Endothelial cell of umbilical vein (primary cell): Measurements from ENCODE around the gene ENG. TPM values are rescaled to one million over a fixed set of nuclear protein-coding genes. Genes with fewer than 3 reads are reported as not detected.

ENCODE experiments used
- BruUV-seq: library from RNA; stranded (reverse); fragments of 400-500 nt; replicated peaks from 2 replicates; lab custom pipeline; 2021; lab: Mats Ljungman, UMichigan
- CTCF ChIA-PET: fragments of 300-600, 350-600 bp; sonication (Branson Sonifier 250); formaldehyde crosslinking; loops from one replicate; lab custom pipeline; 2021; ENCODE audit warnings: antibody characterized with exemption, inconsistent platforms; lab: Charles Lee
- POLR2A ChIA-PET: fragments of 300-600, 350-600 bp; sonication (Branson Sonifier 250); formaldehyde crosslinking; loops from one replicate; lab custom pipeline; 2021; ENCODE audit warnings: antibody characterized with exemption, inconsistent platforms; lab: Charles Lee
- DNase-seq: peaks from one replicate; pipeline ENCODE4 v3.0.0-alpha.2; 2011; ENCODE audit warnings: low read depth, low spot score
- FAIRE-seq: peaks from 2 replicates; lab custom pipeline; 2011; peaks lifted over from hg19 to GRCh38; lab: Jason Lieb, UNC
- H2AFZ ChIP-seq: 2 replicates; pipeline ENCODE4 v1.6.0; 2012; ENCODE audit warnings: low read depth, low read length, control low read depth, inconsistent platforms
- H3K27ac ChIP-seq: 2 replicates; pipeline ENCODE4 v1.5.1; 2011; ENCODE audit warnings: low read depth, mild to moderate bottlenecking, control low read depth, low read length, moderate library complexity; ENCODE audit not compliant: insufficient read depth
- H3K27me3 ChIP-seq, 2 experiments: 2 replicates each; pipeline versions ENCODE4 v1.6.0 to v1.6.1; 2011; ENCODE audit warnings: low read length in 2 of 2, mixed read lengths in 1 of 2; ENCODE audit not compliant: control insufficient read depth in 2 of 2, insufficient read depth in 2 of 2
- H3K36me3 ChIP-seq, 2 experiments: 2 replicates in 1 of 2; 3 replicates in 1 of 2; pipeline ENCODE4 v1.5.1; 2011; ENCODE audit warnings: low read length in 2 of 2, mild to moderate bottlenecking in 1 of 2, moderate library complexity in 1 of 2; ENCODE audit not compliant: control insufficient read depth in 2 of 2, insufficient read depth in 2 of 2; ENCODE audit errors: extremely low read depth in 1 of 2
- H3K4me1 ChIP-seq: 3 replicates; pipeline ENCODE4 v1.5.1; 2011; ENCODE audit warnings: mild to moderate bottlenecking, low read length; ENCODE audit not compliant: control insufficient read depth, insufficient read depth; ENCODE audit errors: extremely low read depth
- H3K4me2 ChIP-seq: 2 replicates; pipeline ENCODE4 v1.6.1; 2011; ENCODE audit warnings: low read length, control low read depth, mixed read lengths; ENCODE audit not compliant: insufficient read depth
- H3K4me3 ChIP-seq, 3 experiments: fragments of 200-600 bp in 1 of 3; sonication (generic), shearing (Covaris generic) in 1 of 3; replicated peaks in 1 of 3; 2 replicates each; pipeline ENCODE4 v1.5.1; 2011 to 2016; ENCODE audit warnings: control low read depth in 3 of 3, low read length in 3 of 3, mild to moderate bottlenecking in 2 of 3, inconsistent platforms in 1 of 3, low read depth in 1 of 3, moderate library complexity in 1 of 3; ENCODE audit not compliant: insufficient read depth in 1 of 3
- H3K79me2 ChIP-seq: 2 replicates; pipeline ENCODE4 v1.6.0; 2012; ENCODE audit warnings: low read length, inconsistent platforms; ENCODE audit not compliant: control insufficient read depth, insufficient read depth
- H3K9ac ChIP-seq: replicated peaks from 2 replicates; pipeline ENCODE3; 2011; ENCODE audit warnings: low read length, control low read depth; ENCODE audit not compliant: insufficient read depth; ENCODE audit errors: extremely low read depth
- H3K9me1 ChIP-seq: replicated peaks from 3 replicates; pipeline ENCODE4 v1.6.0; 2011; ENCODE audit warnings: mild to moderate bottlenecking, low read length; ENCODE audit not compliant: control insufficient read depth, insufficient read depth; ENCODE audit errors: extremely low read depth
- H3K9me3 ChIP-seq: replicated peaks from 2 replicates; pipeline ENCODE4 v1.5.1; 2012; ENCODE audit warnings: low read length, inconsistent platforms; ENCODE audit not compliant: control insufficient read depth, insufficient read depth
- H4K20me1 ChIP-seq: replicated peaks from 2 replicates; pipeline ENCODE3; 2011; ENCODE audit warnings: mild to moderate bottlenecking, low read length; ENCODE audit not compliant: control insufficient read depth, insufficient read depth; ENCODE audit errors: extremely low read depth
- EZH2 ChIP-seq: IDR thresholded peaks from 2 replicates; pipeline ENCODE4 v1.6.1; 2012; ENCODE audit warnings: borderline replicate concordance, low read depth, mild to moderate bottlenecking, moderate library complexity, low read length, inconsistent platforms; ENCODE audit not compliant: severe bottlenecking
- FOS ChIP-seq: IDR thresholded peaks from 2 replicates; pipeline ENCODE4 v1.6.1; 2011; ENCODE audit warnings: mild to moderate bottlenecking, low read length, moderate library complexity, borderline replicate concordance; ENCODE audit not compliant: insufficient read depth
- GATA2 ChIP-seq: IDR thresholded peaks from 2 replicates; pipeline ENCODE4 v1.7.0; 2011; ENCODE audit warnings: low read depth, mild to moderate bottlenecking, moderate library complexity, mixed read lengths, low read length; ENCODE audit not compliant: insufficient read length, insufficient read depth
- JUN ChIP-seq: IDR thresholded peaks from 2 replicates; pipeline ENCODE4 v1.6.1; 2011; ENCODE audit warnings: borderline replicate concordance, low read depth; ENCODE audit not compliant: insufficient read length, insufficient read depth
- MYC ChIP-seq: IDR thresholded peaks from one replicate; pipeline ENCODE4 v1.6.1; 2011; ENCODE audit warnings: mild to moderate bottlenecking, low read depth, low read length
- POLR2A ChIP-seq: IDR thresholded peaks from 2 replicates; pipeline ENCODE4 v1.6.1; 2012; ENCODE audit warnings: low read depth, mild to moderate bottlenecking, control low read depth, low read length
- POLR2AphosphoS5 ChIP-seq: IDR thresholded peaks from 2 replicates; pipeline ENCODE4 v1.6.1; 2012; ENCODE audit warnings: low read depth, mild to moderate bottlenecking, control low read depth, low read length, moderate library complexity; ENCODE audit not compliant: insufficient read depth
- dilution Hi-C: fragments of 300-500 bp; cut with MboI; formaldehyde crosslinking; loops from one replicate; pipeline ENCODE4 v1.15.0; 2019; ENCODE audit warnings: low sequenced_read_pairs; ENCODE audit not compliant: extremely low pct_ligation_motif_present
- intact Hi-C: fragments of 100-400 bp; cut with micrococcal nuclease; formaldehyde crosslinking; loops from one replicate; pipeline ENCODE4 v1.10.0; 2022
- polyA plus RNA-seq, 4 experiments: library from polyadenylated mRNA; depleted of rRNA in 3 of 4; stranded (reverse) in 3 of 4; unstranded in 1 of 4; fragments of >200 nt; gene quantifications; 2 replicates each; pipeline versions ENCODE4 v1.2.1 to v1.2.3, GENCODE V29; 2011 to 2012; ENCODE audit warnings: missing spikeins in 1 of 4
- total RNA-seq: library from RNA; stranded (reverse); gene quantifications from 2 replicates; pipeline ENCODE4 v1.2.3, GENCODE V29; 2021
- TF ChIP-seq, protein P1 (sequence below): IDR thresholded peaks from 2 replicates; pipeline ENCODE4 v1.6.1; 2011; ENCODE audit not compliant: insufficient read depth, insufficient read length
- TF ChIP-seq, protein P2 (sequence below), 2 donors: IDR thresholded peaks; 1 replicate in 1 of 2; 2 replicates in 1 of 2; pipeline ENCODE4 v1.5.1; 2011; ENCODE audit warnings: low read length in 2 of 2, mild to moderate bottlenecking in 2 of 2, moderate library complexity in 2 of 2, control low read depth in 1 of 2, inconsistent platforms in 1 of 2, low read depth in 1 of 2; ENCODE audit not compliant: insufficient read depth in 1 of 2; ENCODE audit errors: extremely low read depth in 1 of 2

ENG gene
- total and polyA plus RNA-seq, 2 donors (not counting 3 experiments of a cell fraction or from before 2014, with no cell fraction given), result 338 to 728 TPM

DNA sequence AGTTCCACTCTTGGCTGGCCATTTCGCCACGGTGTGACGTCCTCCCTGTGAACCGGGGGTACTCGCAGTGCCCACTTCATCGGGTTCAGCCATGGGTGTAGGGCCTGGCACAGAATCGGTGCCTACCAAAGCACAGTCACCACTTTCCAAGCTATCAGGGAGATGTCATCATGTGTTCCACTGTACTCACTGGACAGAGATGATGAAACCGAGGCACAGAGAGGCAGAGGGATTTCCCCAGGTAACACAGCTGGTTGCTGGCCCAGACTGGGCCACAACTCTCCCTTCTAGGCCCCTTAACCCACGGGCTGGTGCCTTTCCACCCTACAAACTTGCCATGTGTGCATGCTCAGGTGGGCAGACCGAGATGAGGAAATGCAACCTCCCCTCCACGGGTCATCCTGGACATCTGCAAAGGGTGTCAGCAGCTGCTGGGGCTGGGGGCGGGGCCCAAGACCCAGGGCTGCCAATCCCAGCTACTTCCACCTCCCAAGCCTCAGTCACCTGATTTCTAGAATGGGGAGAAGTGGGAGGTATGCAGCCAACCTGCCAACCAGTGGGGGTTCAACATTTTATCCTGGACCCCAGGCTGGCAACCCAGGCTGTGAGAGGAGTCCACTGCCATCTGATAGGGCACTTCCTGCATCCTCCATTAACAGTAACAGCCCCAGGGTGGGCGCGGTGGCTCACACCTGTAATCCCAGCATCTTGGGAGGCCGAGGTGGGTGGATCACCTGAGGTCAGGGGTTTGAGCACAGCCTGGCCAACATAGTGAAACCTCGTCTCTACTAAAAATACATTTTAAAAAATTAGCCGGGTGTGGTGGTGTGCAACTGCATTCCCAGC, 75.1 kb downstream of the ENG start:
- no peaks in the 10 kb centered on the region for H3K79me2 ChIP-seq
- FAIRE-seq, result no peak
- no peak for DNase-seq
- H3K4me2 ChIP-seq, result no peak overlapping the region
- no peaks in the 10 kb centered on the region for H3K36me3 ChIP-seq
- CTCF ChIA-PET, result interaction anchor here (0.9 to 8.8 kb wide), 3 partner anchors 13 to 45 kb away, joined by 6 to 167 read pairs (median 6); partner anchors contain the start of gene TOR2A
- TF ChIP-seq FOS, result no peak
- no peak for TF ChIP-seq POLR2A
- no peak for TF ChIP-seq EZH2
- TF ChIP-seq POLR2AphosphoS5, result no peak
- no peaks in the 10 kb centered on the region for H3K27me3 ChIP-seq
- intact Hi-C loops, result no loop called here
- peaks cover 30% of the 10 kb centered on the region for H3K4me1 ChIP-seq
- H3K9me1 ChIP-seq, result no peaks in the 10 kb centered on the region
- no peak overlapping the region for H3K27ac ChIP-seq
- no TSS peak for BruUV-seq
- H3K9me3 ChIP-seq, result no peaks in the 10 kb centered on the region
- H4K20me1 ChIP-seq, result no peaks in the 10 kb centered on the region
- no peak overlapping the region for H3K9ac ChIP-seq
- H2AFZ ChIP-seq, result no peak overlapping the region
- POLR2A ChIA-PET, result no interaction called here
- no peak overlapping the region for H3K4me3 ChIP-seq
- dilution Hi-C loops, result no loop called here

DNA sequence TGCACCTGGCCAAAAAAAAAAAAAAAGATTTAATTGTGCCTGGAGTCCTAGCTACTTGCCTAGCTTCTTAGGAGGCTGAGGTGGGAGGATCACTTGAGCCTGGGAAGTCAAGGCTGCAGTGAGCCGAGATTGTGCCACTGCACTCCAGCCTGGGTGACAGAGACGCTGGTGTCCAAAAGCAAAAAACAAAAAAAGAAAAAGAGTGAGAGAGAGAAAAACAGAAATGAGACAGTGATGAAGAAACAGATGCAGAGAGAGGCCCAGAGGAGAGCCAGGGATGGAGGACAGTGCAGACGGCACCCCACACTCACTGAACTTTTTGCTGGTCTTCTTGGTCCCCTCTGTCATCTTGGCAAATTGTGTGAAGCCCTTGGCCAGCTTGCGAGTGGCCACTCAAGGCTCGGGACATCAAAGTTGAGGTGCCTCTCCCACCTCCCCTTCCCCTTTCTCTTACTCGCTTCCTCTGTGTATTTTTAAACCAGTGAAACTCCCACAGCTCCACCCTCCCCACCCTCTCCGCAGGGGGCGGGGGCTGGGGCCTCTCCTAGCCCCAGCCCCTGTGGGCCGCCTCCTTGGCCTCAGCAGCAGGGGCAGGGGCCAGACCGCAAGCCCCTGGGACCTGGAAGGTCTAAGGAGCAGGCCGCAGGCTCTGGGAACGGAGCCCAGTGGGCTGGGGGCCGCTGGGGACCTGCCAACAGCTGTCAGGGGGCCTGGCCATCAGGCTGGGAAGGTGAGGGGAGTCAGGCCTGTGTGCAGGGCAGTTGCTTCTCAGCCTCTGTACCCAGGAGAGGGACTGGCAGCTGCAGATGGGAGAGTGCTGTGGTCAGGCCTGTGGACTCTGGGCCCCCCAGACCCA, 76.0 kb downstream of the ENG start, which contains the start of gene SH2D3C:
TSS of gene SH2D3C (minus strand) at position 387 of the 856 bp plus-strand sequence. CDS start at position 348, 39 bp downstream.
- H3K4me2 ChIP-seq, result no peak within 1 kb of the TSS
- FAIRE-seq (no peak), DNase-seq (no peak)
- BruUV-seq, result no TSS peak
- CTCF ChIA-PET, result interaction anchor here (0.9 to 8.8 kb wide), 2 partner anchors 12 to 44 kb away, joined by 6 to 167 read pairs; partner anchors contain the start of gene TOR2A
- no peak within 1 kb of the TSS for H2AFZ ChIP-seq
- TF ChIP-seq EZH2 (no peak), GATA2 (no peak), POLR2AphosphoS5 (no peak), MYC (no peak), POLR2A (no peak), FOS (no peak), JUN (no peak)
- TF ChIP-seq, protein P1, sequence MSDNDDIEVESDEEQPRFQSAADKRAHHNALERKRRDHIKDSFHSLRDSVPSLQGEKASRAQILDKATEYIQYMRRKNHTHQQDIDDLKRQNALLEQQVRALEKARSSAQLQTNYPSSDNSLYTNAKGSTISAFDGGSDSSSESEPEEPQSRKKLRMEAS, result no peak
- TF ChIP-seq, protein P2, sequence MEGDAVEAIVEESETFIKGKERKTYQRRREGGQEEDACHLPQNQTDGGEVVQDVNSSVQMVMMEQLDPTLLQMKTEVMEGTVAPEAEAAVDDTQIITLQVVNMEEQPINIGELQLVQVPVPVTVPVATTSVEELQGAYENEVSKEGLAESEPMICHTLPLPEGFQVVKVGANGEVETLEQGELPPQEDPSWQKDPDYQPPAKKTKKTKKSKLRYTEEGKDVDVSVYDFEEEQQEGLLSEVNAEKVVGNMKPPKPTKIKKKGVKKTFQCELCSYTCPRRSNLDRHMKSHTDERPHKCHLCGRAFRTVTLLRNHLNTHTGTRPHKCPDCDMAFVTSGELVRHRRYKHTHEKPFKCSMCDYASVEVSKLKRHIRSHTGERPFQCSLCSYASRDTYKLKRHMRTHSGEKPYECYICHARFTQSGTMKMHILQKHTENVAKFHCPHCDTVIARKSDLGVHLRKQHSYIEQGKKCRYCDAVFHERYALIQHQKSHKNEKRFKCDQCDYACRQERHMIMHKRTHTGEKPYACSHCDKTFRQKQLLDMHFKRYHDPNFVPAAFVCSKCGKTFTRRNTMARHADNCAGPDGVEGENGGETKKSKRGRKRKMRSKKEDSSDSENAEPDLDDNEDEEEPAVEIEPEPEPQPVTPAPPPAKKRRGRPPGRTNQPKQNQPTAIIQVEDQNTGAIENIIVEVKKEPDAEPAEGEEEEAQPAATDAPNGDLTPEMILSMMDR (IDR thresholded peaks at IDR 0.05; ENCODE audit: extremely low read depth in 1 of 2, insufficient read depth in 1 of 2, low read depth in 1 of 2, low read length in 2 of 2), result no peak
- H3K27ac ChIP-seq, result no peak within 1 kb of the TSS
- peaks cover 21% of the 10 kb centered on the region for H3K4me1 ChIP-seq
- POLR2A ChIA-PET, result no interaction called here
- no peaks in the 10 kb centered on the region for H3K9me3 ChIP-seq
- no peaks in the 10 kb centered on the region for H3K9me1 ChIP-seq
- intact Hi-C loops, result no loop called here
- H3K36me3 ChIP-seq, result no peaks in the 10 kb centered on the region
- H4K20me1 ChIP-seq, result no peaks in the 10 kb centered on the region
- H3K9ac ChIP-seq, result no peak within 1 kb of the TSS
- H3K27me3 ChIP-seq, result no peaks in the 10 kb centered on the region
- no peak within 1 kb of the TSS for H3K4me3 ChIP-seq
- no peaks in the 10 kb centered on the region for H3K79me2 ChIP-seq
- dilution Hi-C loops, result no loop called here
